Measurements from ENCODE around the gene FCHSD2. TPM values are rescaled to one million over a fixed set of nuclear protein-coding genes. Genes with fewer than 3 reads are reported as not detected.

FCHSD2 gene
- total and polyA plus RNA-seq, 2 of the 13 experiments (the other 11 are each of a cell fraction or from before 2014, with no cell fraction given) = 20.5 to 24.8 TPM

DNA sequence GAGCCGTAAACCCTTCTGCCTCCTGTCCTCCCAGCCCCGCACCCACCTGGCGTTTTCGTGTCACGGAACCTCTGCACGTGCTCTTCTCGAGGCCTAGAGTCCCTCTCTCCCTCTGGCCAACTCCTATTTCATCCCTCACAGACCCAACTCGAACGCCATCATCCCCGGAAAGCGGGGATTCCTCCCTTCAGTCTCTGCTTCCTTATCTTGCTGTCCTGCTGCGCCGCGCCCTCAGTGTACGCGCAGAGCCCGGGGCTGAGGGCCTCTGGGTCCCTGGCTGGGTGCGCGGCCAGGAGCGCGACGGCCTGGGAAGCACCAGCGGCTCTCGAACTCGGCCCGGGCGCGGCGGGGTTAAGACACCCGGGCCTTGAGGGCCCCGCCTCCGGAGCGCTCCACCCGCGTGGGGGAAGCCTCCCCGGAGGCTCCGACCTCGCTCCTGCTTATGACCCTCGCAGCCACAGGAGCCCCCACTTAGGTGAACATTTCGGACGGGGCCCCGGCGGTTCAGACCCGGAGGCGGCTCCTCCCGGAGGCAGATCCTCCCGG, 328.3 kb downstream of the FCHSD2 start (continued):
- no peak for TF ChIP-seq NR2F1 (CRISPR knock-in tag; IDR thresholded peaks at IDR 0.05)
- TF ChIP-seq ZNF224 (CRISPR knock-in tag; IDR thresholded peaks at IDR 0.05) = 0 out of 2 replicates have a peak, but pooled peaks have one; percentile 35
- TF ChIP-seq ZEB1 (IDR thresholded peaks at IDR 0.05; ENCODE audit: insufficient replicate concordance, low read depth) = peak; percentile 33
- TF ChIP-seq, protein P1, sequence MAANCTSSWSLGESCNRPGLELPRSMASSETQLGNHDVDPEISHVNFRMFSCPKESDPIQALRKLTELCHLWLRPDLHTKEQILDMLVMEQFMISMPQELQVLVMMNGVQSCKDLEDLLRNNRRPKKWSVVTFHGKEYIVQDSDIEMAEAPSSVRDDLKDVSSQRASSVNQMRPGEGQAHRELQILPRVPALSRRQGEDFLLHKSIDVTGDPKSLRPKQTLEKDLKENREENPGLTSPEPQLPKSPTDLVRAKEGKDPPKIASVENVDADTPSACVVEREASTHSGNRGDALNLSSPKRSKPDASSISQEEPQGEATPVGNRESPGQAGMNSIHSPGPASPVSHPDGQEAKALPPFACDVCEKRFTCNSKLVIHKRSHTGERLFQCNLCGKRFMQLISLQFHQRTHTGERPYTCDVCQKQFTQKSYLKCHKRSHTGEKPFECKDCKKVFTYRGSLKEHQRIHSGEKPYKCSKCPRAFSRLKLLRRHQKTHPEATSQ (CRISPR knock-in tag; IDR thresholded peaks at IDR 0.05; ENCODE audit: borderline replicate concordance) = no peak
- peak; percentile 16; the same call in 1 of the 2 replicates for TF ChIP-seq SP2 (CRISPR knock-in tag; IDR thresholded peaks at IDR 0.05)
- TF ChIP-seq MEIS2 (CRISPR knock-in tag; IDR thresholded peaks at IDR 0.05) = peak; percentile 53; the same call in 1 of the 2 replicates
- TF ChIP-seq PITX1 (CRISPR knock-in tag; IDR thresholded peaks at IDR 0.05) = peak; percentile 36; the same call in 1 of the 2 replicates
- TF ChIP-seq IRX3 (CRISPR knock-in tag; IDR thresholded peaks at IDR 0.05; ENCODE audit: borderline replicate concordance, low read depth) = 0 out of 2 replicates have a peak, but pooled peaks have one; percentile 66
- TF ChIP-seq MLLT10 (CRISPR knock-in tag; IDR thresholded peaks at IDR 0.05) = no peak
- no peak for TF ChIP-seq DNMT1 (CRISPR knock-in tag; IDR thresholded peaks at IDR 0.05)
- peak; percentile 10; the same call in 1 of the 2 replicates for TF ChIP-seq ZNF782 (CRISPR knock-in tag; IDR thresholded peaks at IDR 0.05; ENCODE audit: borderline replicate concordance)
- no peak for TF ChIP-seq ATF1 (CRISPR knock-in tag; IDR thresholded peaks at IDR 0.05)
- 0 out of 2 replicates have a peak, but pooled peaks have one; percentile 6 for TF ChIP-seq HMG20B (CRISPR knock-in tag; conservative IDR thresholded peaks at IDR 0.05)
- TF ChIP-seq, protein P2, sequence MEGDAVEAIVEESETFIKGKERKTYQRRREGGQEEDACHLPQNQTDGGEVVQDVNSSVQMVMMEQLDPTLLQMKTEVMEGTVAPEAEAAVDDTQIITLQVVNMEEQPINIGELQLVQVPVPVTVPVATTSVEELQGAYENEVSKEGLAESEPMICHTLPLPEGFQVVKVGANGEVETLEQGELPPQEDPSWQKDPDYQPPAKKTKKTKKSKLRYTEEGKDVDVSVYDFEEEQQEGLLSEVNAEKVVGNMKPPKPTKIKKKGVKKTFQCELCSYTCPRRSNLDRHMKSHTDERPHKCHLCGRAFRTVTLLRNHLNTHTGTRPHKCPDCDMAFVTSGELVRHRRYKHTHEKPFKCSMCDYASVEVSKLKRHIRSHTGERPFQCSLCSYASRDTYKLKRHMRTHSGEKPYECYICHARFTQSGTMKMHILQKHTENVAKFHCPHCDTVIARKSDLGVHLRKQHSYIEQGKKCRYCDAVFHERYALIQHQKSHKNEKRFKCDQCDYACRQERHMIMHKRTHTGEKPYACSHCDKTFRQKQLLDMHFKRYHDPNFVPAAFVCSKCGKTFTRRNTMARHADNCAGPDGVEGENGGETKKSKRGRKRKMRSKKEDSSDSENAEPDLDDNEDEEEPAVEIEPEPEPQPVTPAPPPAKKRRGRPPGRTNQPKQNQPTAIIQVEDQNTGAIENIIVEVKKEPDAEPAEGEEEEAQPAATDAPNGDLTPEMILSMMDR (CRISPR knock-in tag; IDR thresholded peaks at IDR 0.05) = peak; percentile 12; the same call in 1 of the 2 replicates
- 0 out of 2 replicates have a peak, but pooled peaks have one; percentile 34 for TF ChIP-seq FOXJ3 (CRISPR knock-in tag; IDR thresholded peaks at IDR 0.05; ENCODE audit: borderline replicate concordance)
- TF ChIP-seq ZNF335 (CRISPR knock-in tag; IDR thresholded peaks at IDR 0.05) = peak; percentile 41; the same call in 1 of the 2 replicates
- TF ChIP-seq SMARCC2 (IDR thresholded peaks at IDR 0.05) = no peak
- TF ChIP-seq ZNF567 (CRISPR knock-in tag; IDR thresholded peaks at IDR 0.05; ENCODE audit: borderline replicate concordance) = 0 out of 2 replicates have a peak, but pooled peaks have one; percentile 46
- TF ChIP-seq SYNCRIP (IDR thresholded peaks at IDR 0.05; ENCODE audit: insufficient read depth, low read depth, low read length) = no peak
- no peak for TF ChIP-seq KDM3A (CRISPR knock-in tag; IDR thresholded peaks at IDR 0.05; ENCODE audit: low read depth)
- TF ChIP-seq NR2F6 (IDR thresholded peaks at IDR 0.05) = no peak
- 0 out of 2 replicates have a peak, but pooled peaks have one; percentile 18 for TF ChIP-seq NR2F6 (CRISPR knock-in tag; IDR thresholded peaks at IDR 0.05)
- TF ChIP-seq, protein P3, sequence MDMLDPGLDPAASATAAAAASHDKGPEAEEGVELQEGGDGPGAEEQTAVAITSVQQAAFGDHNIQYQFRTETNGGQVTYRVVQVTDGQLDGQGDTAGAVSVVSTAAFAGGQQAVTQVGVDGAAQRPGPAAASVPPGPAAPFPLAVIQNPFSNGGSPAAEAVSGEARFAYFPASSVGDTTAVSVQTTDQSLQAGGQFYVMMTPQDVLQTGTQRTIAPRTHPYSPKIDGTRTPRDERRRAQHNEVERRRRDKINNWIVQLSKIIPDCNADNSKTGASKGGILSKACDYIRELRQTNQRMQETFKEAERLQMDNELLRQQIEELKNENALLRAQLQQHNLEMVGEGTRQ (IDR thresholded peaks at IDR 0.05; ENCODE audit: low read depth, low read length) = no peak
- TF ChIP-seq, protein P3 (CRISPR knock-in tag; IDR thresholded peaks at IDR 0.05; ENCODE audit: borderline replicate concordance) = peak; percentile 14; the same call in 1 of the 2 replicates
- TF ChIP-seq, protein P4, sequence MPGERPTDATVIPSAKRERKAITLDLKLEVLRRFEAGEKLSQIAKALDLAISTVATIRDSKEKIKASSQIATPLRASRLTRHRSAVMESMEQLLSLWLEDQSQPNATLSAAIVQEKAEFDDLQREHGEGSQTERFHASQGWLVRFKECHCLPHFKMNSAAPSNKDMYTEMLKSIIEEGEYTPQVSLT (CRISPR knock-in tag; IDR thresholded peaks at IDR 0.05; ENCODE audit: borderline replicate concordance, low read depth) = no peak
